ENCODE results near the gene SLC39A11.
"Not testable (repeated sequence)": the region's sequence is repeated elsewhere in the genome, so short reads cannot be mapped to it uniquely, and the experiment has no call there.

The SLC39A11 gene

GRCh38 chr17:72774236-72774635 lies 318.3 kb downstream of the SLC39A11 start:
- Histone ChIP-seq H3K4me3 (no peak overlapping the region), H3K27ac (no peak overlapping the region)
- no peak for DNase-seq (ENCODE audit: low spot score)
- TF ChIP-seq, protein P1, sequence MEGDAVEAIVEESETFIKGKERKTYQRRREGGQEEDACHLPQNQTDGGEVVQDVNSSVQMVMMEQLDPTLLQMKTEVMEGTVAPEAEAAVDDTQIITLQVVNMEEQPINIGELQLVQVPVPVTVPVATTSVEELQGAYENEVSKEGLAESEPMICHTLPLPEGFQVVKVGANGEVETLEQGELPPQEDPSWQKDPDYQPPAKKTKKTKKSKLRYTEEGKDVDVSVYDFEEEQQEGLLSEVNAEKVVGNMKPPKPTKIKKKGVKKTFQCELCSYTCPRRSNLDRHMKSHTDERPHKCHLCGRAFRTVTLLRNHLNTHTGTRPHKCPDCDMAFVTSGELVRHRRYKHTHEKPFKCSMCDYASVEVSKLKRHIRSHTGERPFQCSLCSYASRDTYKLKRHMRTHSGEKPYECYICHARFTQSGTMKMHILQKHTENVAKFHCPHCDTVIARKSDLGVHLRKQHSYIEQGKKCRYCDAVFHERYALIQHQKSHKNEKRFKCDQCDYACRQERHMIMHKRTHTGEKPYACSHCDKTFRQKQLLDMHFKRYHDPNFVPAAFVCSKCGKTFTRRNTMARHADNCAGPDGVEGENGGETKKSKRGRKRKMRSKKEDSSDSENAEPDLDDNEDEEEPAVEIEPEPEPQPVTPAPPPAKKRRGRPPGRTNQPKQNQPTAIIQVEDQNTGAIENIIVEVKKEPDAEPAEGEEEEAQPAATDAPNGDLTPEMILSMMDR (IDR thresholded peaks at IDR 0.05): no peak

- not testable (repeated sequence) for H3K27ac ChIP-seq; DNase-seq (ENCODE audit: low spot score); H3K4me3 ChIP-seq
Observed at GRCh38 chr17:72773225-72773624, 319.3 kb downstream of the SLC39A11 start.

DNA sequence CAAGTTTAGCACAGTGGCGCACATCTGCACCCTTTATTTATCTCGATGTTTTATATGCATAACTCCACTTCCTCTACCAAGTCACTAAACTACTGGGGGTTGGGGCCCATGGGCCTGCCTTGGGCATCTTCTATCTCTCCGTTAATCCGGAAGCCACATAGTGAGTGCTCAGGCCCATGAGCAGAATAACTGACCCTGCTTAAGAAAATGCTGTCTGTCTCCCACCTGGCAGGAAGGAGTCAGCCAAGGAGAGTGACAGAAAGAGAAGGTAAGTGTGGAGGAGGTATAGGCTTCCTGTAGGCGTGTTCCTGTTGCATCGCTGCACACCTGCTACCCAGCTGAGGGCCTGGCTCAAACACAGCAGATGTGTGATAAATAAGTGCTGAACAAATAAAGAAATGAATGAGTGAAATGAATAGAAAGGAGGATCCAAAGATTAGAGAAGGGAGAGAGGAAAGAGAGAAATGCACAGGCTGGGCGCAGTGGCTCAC lies 320.1 kb downstream of the SLC39A11 start:
- TF ChIP-seq, protein P1 (IDR thresholded peaks at IDR 0.05): no peak
- no peak overlapping the region for H3K4me3 ChIP-seq
- no peak for DNase-seq (ENCODE audit: low spot score)

DNA sequence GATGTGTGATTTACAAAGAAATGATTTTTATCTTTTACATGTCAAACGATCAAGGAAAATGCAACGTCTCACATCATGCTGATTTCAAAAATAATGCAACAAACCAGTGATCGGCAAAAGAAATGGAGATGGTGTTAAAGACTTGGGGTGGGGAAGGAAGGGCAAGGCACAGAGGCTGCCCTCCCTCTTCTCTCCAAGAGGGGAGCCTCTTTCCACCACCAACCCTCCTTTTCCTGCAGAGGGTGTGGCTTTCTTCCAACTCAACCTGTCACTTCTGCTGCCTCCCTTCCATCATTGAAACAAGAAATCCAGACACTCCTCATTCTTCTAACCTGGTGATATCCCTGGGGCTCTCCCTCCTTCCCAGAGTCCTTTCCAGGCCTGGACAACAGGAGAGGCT lies 320.8 kb downstream of the SLC39A11 start:
- TF ChIP-seq, protein P1 (IDR thresholded peaks at IDR 0.05): no peak
- Histone ChIP-seq H3K4me3 (no peak overlapping the region), H3K27ac (no peak overlapping the region)
- no peak for DNase-seq (ENCODE audit: low spot score)

More for the DNA sequence above, 320.1 kb downstream of the SLC39A11 start:
- H3K27ac ChIP-seq: no peak overlapping the region

- TF ChIP-seq, protein P1 (IDR thresholded peaks at IDR 0.05): no peak
- DNase-seq (ENCODE audit: low spot score): no peak
- no peak overlapping the region for H3K4me3 ChIP-seq
- no peak overlapping the region for H3K27ac ChIP-seq
Observed at GRCh38 chr17:72766761-72767356, 325.6 kb downstream of the SLC39A11 start.

GRCh38 chr17:72765368-72766153 lies 326.9 kb downstream of the SLC39A11 start:
- Histone ChIP-seq H3K27ac (no peak overlapping the region), H3K4me3 (no peak overlapping the region)
- DNase-seq (ENCODE audit: low spot score): no peak
- TF ChIP-seq, protein P1 (IDR thresholded peaks at IDR 0.05): no peak

DNA sequence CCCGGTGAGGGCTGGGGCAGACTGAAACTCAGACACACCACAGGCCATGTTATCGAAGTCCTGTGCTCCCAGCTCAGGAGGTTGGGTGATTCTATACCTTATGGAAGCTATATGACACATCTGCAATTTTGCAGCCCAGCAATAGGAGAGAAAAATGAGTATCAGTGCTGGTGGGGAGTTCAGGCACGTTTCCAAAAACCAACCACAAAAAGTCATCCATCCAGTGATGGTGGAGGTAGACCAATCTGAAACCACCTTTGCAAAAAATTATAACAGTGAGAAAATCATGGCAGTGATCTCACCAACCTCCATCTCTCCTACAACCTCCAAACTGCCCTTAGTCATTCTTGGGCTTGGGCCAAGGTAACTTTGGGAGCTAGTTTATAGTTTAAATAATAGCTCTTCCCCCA lies 327.9 kb downstream of the SLC39A11 start:
- H3K4me3 ChIP-seq: no peak overlapping the region
- DNase-seq (ENCODE audit: low spot score): no peak
- TF ChIP-seq, protein P1 (IDR thresholded peaks at IDR 0.05): no peak
- no peak overlapping the region for H3K27ac ChIP-seq

Data from coronary artery (tissue), 2 donors.